Endothelial cell of umbilical vein (primary cell): Measurements from ENCODE around the gene KIAA2012. TPM values are rescaled to one million over a fixed set of nuclear protein-coding genes. Genes with fewer than 3 reads are reported as not detected.

Source experiments
- BruUV-seq: library from RNA; stranded (reverse); fragments of 400-500 nt; replicated peaks from 2 replicates; lab custom pipeline; 2021; lab: Mats Ljungman, UMichigan
- CTCF ChIA-PET: fragments of 300-600, 350-600 bp; sonication (Branson Sonifier 250); formaldehyde crosslinking; loops from one replicate; lab custom pipeline; 2021; ENCODE audit warnings: antibody characterized with exemption, inconsistent platforms; lab: Charles Lee
- POLR2A ChIA-PET: fragments of 300-600, 350-600 bp; sonication (Branson Sonifier 250); formaldehyde crosslinking; loops from one replicate; lab custom pipeline; 2021; ENCODE audit warnings: antibody characterized with exemption, inconsistent platforms; lab: Charles Lee
- DNase-seq: peaks from one replicate; pipeline ENCODE4 v3.0.0-alpha.2; 2011; ENCODE audit warnings: low read depth, low spot score
- FAIRE-seq: peaks from 2 replicates; lab custom pipeline; 2011; peaks lifted over from hg19 to GRCh38; lab: Jason Lieb, UNC
- H2AFZ ChIP-seq: 2 replicates; pipeline ENCODE4 v1.6.0; 2012; ENCODE audit warnings: low read depth, low read length, control low read depth, inconsistent platforms
- H3K27ac ChIP-seq: 2 replicates; pipeline ENCODE4 v1.5.1; 2011; ENCODE audit warnings: low read depth, mild to moderate bottlenecking, control low read depth, low read length, moderate library complexity; ENCODE audit not compliant: insufficient read depth
- H3K27me3 ChIP-seq, 2 experiments: 2 replicates each; pipeline versions ENCODE4 v1.6.0 to v1.6.1; 2011; ENCODE audit warnings: low read length in 2 of 2, mixed read lengths in 1 of 2; ENCODE audit not compliant: control insufficient read depth in 2 of 2, insufficient read depth in 2 of 2
- H3K36me3 ChIP-seq, 2 experiments: 2 replicates in 1 of 2; 3 replicates in 1 of 2; pipeline ENCODE4 v1.5.1; 2011; ENCODE audit warnings: low read length in 2 of 2, mild to moderate bottlenecking in 1 of 2, moderate library complexity in 1 of 2; ENCODE audit not compliant: control insufficient read depth in 2 of 2, insufficient read depth in 2 of 2; ENCODE audit errors: extremely low read depth in 1 of 2
- H3K4me1 ChIP-seq: 3 replicates; pipeline ENCODE4 v1.5.1; 2011; ENCODE audit warnings: mild to moderate bottlenecking, low read length; ENCODE audit not compliant: control insufficient read depth, insufficient read depth; ENCODE audit errors: extremely low read depth
- H3K4me2 ChIP-seq: 2 replicates; pipeline ENCODE4 v1.6.1; 2011; ENCODE audit warnings: low read length, control low read depth, mixed read lengths; ENCODE audit not compliant: insufficient read depth
- H3K4me3 ChIP-seq, 3 experiments: fragments of 200-600 bp in 1 of 3; sonication (generic), shearing (Covaris generic) in 1 of 3; replicated peaks in 1 of 3; 2 replicates each; pipeline ENCODE4 v1.5.1; 2011 to 2016; ENCODE audit warnings: control low read depth in 3 of 3, low read length in 3 of 3, mild to moderate bottlenecking in 2 of 3, inconsistent platforms in 1 of 3, low read depth in 1 of 3, moderate library complexity in 1 of 3; ENCODE audit not compliant: insufficient read depth in 1 of 3
- H3K79me2 ChIP-seq: 2 replicates; pipeline ENCODE4 v1.6.0; 2012; ENCODE audit warnings: low read length, inconsistent platforms; ENCODE audit not compliant: control insufficient read depth, insufficient read depth
- H3K9ac ChIP-seq: replicated peaks from 2 replicates; pipeline ENCODE3; 2011; ENCODE audit warnings: low read length, control low read depth; ENCODE audit not compliant: insufficient read depth; ENCODE audit errors: extremely low read depth
- H3K9me1 ChIP-seq: replicated peaks from 3 replicates; pipeline ENCODE4 v1.6.0; 2011; ENCODE audit warnings: mild to moderate bottlenecking, low read length; ENCODE audit not compliant: control insufficient read depth, insufficient read depth; ENCODE audit errors: extremely low read depth
- H3K9me3 ChIP-seq: replicated peaks from 2 replicates; pipeline ENCODE4 v1.5.1; 2012; ENCODE audit warnings: low read length, inconsistent platforms; ENCODE audit not compliant: control insufficient read depth, insufficient read depth
- H4K20me1 ChIP-seq: replicated peaks from 2 replicates; pipeline ENCODE3; 2011; ENCODE audit warnings: mild to moderate bottlenecking, low read length; ENCODE audit not compliant: control insufficient read depth, insufficient read depth; ENCODE audit errors: extremely low read depth
- EZH2 ChIP-seq: IDR thresholded peaks from 2 replicates; pipeline ENCODE4 v1.6.1; 2012; ENCODE audit warnings: borderline replicate concordance, low read depth, mild to moderate bottlenecking, moderate library complexity, low read length, inconsistent platforms; ENCODE audit not compliant: severe bottlenecking
- FOS ChIP-seq: IDR thresholded peaks from 2 replicates; pipeline ENCODE4 v1.6.1; 2011; ENCODE audit warnings: mild to moderate bottlenecking, low read length, moderate library complexity, borderline replicate concordance; ENCODE audit not compliant: insufficient read depth
- GATA2 ChIP-seq: IDR thresholded peaks from 2 replicates; pipeline ENCODE4 v1.7.0; 2011; ENCODE audit warnings: low read depth, mild to moderate bottlenecking, moderate library complexity, mixed read lengths, low read length; ENCODE audit not compliant: insufficient read length, insufficient read depth
- JUN ChIP-seq: IDR thresholded peaks from 2 replicates; pipeline ENCODE4 v1.6.1; 2011; ENCODE audit warnings: borderline replicate concordance, low read depth; ENCODE audit not compliant: insufficient read length, insufficient read depth
- MYC ChIP-seq: IDR thresholded peaks from one replicate; pipeline ENCODE4 v1.6.1; 2011; ENCODE audit warnings: mild to moderate bottlenecking, low read depth, low read length
- POLR2A ChIP-seq: IDR thresholded peaks from 2 replicates; pipeline ENCODE4 v1.6.1; 2012; ENCODE audit warnings: low read depth, mild to moderate bottlenecking, control low read depth, low read length
- POLR2AphosphoS5 ChIP-seq: IDR thresholded peaks from 2 replicates; pipeline ENCODE4 v1.6.1; 2012; ENCODE audit warnings: low read depth, mild to moderate bottlenecking, control low read depth, low read length, moderate library complexity; ENCODE audit not compliant: insufficient read depth
- dilution Hi-C: fragments of 300-500 bp; cut with MboI; formaldehyde crosslinking; loops from one replicate; pipeline ENCODE4 v1.15.0; 2019; ENCODE audit warnings: low sequenced_read_pairs; ENCODE audit not compliant: extremely low pct_ligation_motif_present
- intact Hi-C: fragments of 100-400 bp; cut with micrococcal nuclease; formaldehyde crosslinking; loops from one replicate; pipeline ENCODE4 v1.10.0; 2022
- polyA plus RNA-seq, 4 experiments: library from polyadenylated mRNA; depleted of rRNA in 3 of 4; stranded (reverse) in 3 of 4; unstranded in 1 of 4; fragments of >200 nt; gene quantifications; 2 replicates each; pipeline versions ENCODE4 v1.2.1 to v1.2.3, GENCODE V29; 2011 to 2012; ENCODE audit warnings: missing spikeins in 1 of 4
- total RNA-seq: library from RNA; stranded (reverse); gene quantifications from 2 replicates; pipeline ENCODE4 v1.2.3, GENCODE V29; 2021
- TF ChIP-seq, protein P1 (sequence below): IDR thresholded peaks from 2 replicates; pipeline ENCODE4 v1.6.1; 2011; ENCODE audit not compliant: insufficient read depth, insufficient read length
- TF ChIP-seq, protein P2 (sequence below), 2 donors: IDR thresholded peaks; 1 replicate in 1 of 2; 2 replicates in 1 of 2; pipeline ENCODE4 v1.5.1; 2011; ENCODE audit warnings: low read length in 2 of 2, mild to moderate bottlenecking in 2 of 2, moderate library complexity in 2 of 2, control low read depth in 1 of 2, inconsistent platforms in 1 of 2, low read depth in 1 of 2; ENCODE audit not compliant: insufficient read depth in 1 of 2; ENCODE audit errors: extremely low read depth in 1 of 2

Gene KIAA2012
- total and polyA plus RNA-seq, 2 donors (not counting 3 experiments of a cell fraction or from before 2014, with no cell fraction given) = not detected

DNA sequence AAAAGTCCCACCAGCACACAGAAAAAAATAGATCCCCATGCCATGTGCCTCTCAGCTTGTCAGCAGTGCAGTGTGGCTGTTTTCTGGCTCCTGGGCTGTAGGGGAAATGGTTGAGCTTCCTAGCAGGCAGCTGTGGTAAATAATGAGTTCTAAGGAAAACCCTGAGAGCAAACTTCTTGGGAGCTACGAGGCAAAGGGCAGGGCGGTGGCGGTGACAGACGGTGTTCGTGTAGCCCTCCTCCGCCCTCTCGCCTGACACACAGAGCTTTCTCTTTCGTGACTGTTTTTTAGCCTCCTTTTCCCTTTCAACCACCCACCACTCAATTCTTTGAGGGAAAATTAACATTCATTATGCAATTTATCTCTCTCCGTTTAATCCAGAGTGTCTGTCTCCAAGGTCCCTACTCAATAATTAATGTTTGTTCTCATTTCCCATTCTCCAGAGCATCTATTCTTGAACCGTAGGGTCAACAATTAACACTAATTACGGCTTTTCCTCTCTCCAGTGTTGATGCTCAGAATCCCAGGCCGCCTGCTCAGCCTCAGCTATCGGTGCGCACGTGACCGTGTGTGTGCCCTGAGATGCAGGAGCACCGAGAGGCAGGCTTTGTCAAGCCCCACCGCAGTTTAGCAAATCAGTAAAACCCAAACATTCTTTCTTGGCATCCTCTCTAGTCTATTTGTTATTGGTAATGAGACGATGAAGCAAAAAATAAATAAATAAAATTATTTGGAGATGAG lies 50.1 kb downstream of the KIAA2012 start:
- TF ChIP-seq MYC (no peak), FOS (no peak), EZH2 (no peak), JUN (no peak), POLR2AphosphoS5 (no peak), POLR2A (no peak), GATA2 (no peak)
- TF ChIP-seq, protein P1, sequence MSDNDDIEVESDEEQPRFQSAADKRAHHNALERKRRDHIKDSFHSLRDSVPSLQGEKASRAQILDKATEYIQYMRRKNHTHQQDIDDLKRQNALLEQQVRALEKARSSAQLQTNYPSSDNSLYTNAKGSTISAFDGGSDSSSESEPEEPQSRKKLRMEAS = no peak
- TF ChIP-seq, protein P2, sequence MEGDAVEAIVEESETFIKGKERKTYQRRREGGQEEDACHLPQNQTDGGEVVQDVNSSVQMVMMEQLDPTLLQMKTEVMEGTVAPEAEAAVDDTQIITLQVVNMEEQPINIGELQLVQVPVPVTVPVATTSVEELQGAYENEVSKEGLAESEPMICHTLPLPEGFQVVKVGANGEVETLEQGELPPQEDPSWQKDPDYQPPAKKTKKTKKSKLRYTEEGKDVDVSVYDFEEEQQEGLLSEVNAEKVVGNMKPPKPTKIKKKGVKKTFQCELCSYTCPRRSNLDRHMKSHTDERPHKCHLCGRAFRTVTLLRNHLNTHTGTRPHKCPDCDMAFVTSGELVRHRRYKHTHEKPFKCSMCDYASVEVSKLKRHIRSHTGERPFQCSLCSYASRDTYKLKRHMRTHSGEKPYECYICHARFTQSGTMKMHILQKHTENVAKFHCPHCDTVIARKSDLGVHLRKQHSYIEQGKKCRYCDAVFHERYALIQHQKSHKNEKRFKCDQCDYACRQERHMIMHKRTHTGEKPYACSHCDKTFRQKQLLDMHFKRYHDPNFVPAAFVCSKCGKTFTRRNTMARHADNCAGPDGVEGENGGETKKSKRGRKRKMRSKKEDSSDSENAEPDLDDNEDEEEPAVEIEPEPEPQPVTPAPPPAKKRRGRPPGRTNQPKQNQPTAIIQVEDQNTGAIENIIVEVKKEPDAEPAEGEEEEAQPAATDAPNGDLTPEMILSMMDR (IDR thresholded peaks at IDR 0.05; ENCODE audit: extremely low read depth in 1 of 2, insufficient read depth in 1 of 2, low read depth in 1 of 2, low read length in 2 of 2) = no peak
- FAIRE-seq (no peak), DNase-seq (no peak)
- Histone ChIP-seq H3K9me3 (no peaks in the 10 kb centered on the region), H3K36me3 (no peaks in the 10 kb centered on the region), H3K27ac (no peak overlapping the region), H3K4me2 (no peak overlapping the region), H3K9ac (no peak overlapping the region), H3K27me3 (peaks cover 5 to 6% of the 10 kb centered on the region in 2 experiments), H4K20me1 (no peaks in the 10 kb centered on the region), H2AFZ (no peak overlapping the region), H3K4me3 (no peak overlapping the region), H3K4me1 (no peaks in the 10 kb centered on the region), H3K79me2 (no peaks in the 10 kb centered on the region), H3K9me1 (no peaks in the 10 kb centered on the region)
- CTCF ChIA-PET = no interaction called here
- BruUV-seq = no TSS peak
- dilution Hi-C loops = no loop called here
- POLR2A ChIA-PET = no interaction called here
- intact Hi-C loops = no loop called here
